Measurements from ENCODE around the gene OSBP2. TPM values are rescaled to one million over a fixed set of nuclear protein-coding genes. Genes with fewer than 3 reads are reported as not detected.

OSBP2 gene
- total RNA-seq, 1 donor from 2014 or later = 2.4 TPM

DNA sequence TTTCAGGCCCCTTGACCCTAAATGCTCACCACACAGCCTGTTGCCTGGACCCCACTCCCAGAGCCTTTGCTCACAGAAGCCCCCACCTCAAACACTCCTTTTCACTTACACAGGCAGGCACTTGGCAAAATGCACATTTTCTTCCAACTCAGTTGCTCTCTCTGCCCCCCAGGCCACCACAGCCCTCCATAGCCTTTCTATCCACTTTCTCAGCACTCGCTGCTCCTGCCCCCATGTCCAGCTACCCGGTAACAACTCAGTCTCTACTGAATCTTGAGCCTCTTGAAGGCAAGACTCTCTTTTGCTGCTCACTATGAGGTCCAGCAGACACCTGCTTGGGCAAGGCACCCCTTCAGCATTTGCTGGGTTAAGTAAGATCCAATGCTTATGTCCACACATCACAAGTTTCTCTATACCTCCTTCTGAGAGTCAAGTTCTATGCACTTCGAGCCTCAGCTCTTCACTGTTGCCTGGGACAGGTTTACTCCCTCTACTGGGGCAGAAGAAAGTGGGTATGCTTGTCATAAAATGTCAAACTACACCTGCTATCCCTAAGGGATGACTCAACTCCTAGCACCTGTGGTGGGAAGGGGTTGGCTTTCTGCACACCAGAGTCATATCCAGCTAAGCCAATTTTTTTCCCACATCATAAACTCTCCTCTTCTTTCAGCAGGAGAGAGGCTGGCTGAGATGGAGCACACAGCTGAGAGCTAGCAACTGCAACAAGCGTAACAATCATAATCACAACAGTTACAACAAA, 237.0 kb downstream of the OSBP2 start:
- no peak overlapping the region for H3K27ac Mint-ChIP-seq (ENCODE audit: unreplicated experiment)
- H3K36me3 Mint-ChIP-seq (ENCODE audit: low read depth) = peaks cover 70% of the 10 kb centered on the region
- no peaks in the 10 kb centered on the region for H3K27me3 Mint-ChIP-seq (ENCODE audit: low read depth)
- TF ChIP-seq, protein P1, sequence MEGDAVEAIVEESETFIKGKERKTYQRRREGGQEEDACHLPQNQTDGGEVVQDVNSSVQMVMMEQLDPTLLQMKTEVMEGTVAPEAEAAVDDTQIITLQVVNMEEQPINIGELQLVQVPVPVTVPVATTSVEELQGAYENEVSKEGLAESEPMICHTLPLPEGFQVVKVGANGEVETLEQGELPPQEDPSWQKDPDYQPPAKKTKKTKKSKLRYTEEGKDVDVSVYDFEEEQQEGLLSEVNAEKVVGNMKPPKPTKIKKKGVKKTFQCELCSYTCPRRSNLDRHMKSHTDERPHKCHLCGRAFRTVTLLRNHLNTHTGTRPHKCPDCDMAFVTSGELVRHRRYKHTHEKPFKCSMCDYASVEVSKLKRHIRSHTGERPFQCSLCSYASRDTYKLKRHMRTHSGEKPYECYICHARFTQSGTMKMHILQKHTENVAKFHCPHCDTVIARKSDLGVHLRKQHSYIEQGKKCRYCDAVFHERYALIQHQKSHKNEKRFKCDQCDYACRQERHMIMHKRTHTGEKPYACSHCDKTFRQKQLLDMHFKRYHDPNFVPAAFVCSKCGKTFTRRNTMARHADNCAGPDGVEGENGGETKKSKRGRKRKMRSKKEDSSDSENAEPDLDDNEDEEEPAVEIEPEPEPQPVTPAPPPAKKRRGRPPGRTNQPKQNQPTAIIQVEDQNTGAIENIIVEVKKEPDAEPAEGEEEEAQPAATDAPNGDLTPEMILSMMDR (IDR thresholded peaks at IDR 0.05) = no peak
- no peak for DNase-seq (ENCODE audit: low spot score)
- no peaks in the 10 kb centered on the region for H3K9me3 Mint-ChIP-seq (ENCODE audit: low read depth)
- H3K4me1 Mint-ChIP-seq (ENCODE audit: low read depth) = no peaks in the 10 kb centered on the region
- H3K4me3 Mint-ChIP-seq (ENCODE audit: unreplicated experiment) = no peak overlapping the region

DNA sequence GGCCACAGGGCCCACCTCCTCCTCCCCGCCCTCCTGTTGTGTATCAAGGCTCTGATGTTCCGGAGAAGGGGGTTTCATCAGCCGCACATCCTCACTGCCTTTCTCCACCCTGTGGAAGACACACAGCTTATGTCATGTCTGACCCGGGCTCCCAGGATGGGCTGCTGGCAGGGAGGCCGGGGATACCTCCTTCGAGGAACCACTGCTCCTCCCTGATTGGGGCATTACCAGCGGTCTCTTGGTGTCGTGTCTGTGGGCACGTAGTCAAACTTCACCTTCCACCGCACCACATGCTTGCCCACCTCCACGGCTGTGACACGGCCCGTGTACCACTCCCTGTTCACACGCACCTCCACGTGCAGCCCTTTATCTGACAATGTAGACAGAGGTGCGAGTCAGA, 238.0 kb downstream of the OSBP2 start:
- peaks cover 66% of the 10 kb centered on the region for H3K36me3 Mint-ChIP-seq (ENCODE audit: low read depth)
- no peak for DNase-seq (ENCODE audit: low spot score)
- H3K27me3 Mint-ChIP-seq (ENCODE audit: low read depth) = no peaks in the 10 kb centered on the region
- no peak overlapping the region for H3K27ac Mint-ChIP-seq (ENCODE audit: unreplicated experiment)
- no peaks in the 10 kb centered on the region for H3K9me3 Mint-ChIP-seq (ENCODE audit: low read depth)
- no peaks in the 10 kb centered on the region for H3K4me1 Mint-ChIP-seq (ENCODE audit: low read depth)
- TF ChIP-seq, protein P1 (IDR thresholded peaks at IDR 0.05) = no peak
- H3K4me3 Mint-ChIP-seq (ENCODE audit: unreplicated experiment) = no peak overlapping the region

DNA sequence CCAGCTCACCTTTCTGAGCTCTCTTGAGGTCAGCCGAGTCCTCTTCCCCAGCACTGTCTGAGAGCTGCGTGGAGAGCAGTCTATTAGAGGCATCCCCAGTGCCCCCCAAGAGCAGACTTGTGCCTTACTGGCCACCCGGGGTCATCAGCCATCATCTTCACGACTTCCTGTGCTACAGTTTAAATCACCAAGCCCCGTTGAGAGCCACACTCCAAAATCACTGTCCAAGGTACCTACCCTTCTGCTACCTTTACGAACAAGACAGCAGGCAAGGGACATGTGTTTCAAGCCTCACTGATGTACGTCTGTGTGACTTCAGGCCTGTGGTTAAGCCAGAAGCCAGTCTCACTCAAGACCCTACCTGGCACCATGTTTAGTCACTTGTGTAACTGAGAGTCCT, 238.8 kb downstream of the OSBP2 start:
- Mint-ChIP-seq H3K4me3 (ENCODE audit: unreplicated experiment) (no peak overlapping the region), H3K4me1 (ENCODE audit: low read depth) (no peaks in the 10 kb centered on the region), H3K27ac (ENCODE audit: unreplicated experiment) (no peak overlapping the region), H3K27me3 (ENCODE audit: low read depth) (no peaks in the 10 kb centered on the region), H3K9me3 (ENCODE audit: low read depth) (no peaks in the 10 kb centered on the region), H3K36me3 (ENCODE audit: low read depth) (peaks cover 64% of the 10 kb centered on the region)
- TF ChIP-seq, protein P1 (IDR thresholded peaks at IDR 0.05) = no peak
- DNase-seq (ENCODE audit: low spot score) = no peak

DNA sequence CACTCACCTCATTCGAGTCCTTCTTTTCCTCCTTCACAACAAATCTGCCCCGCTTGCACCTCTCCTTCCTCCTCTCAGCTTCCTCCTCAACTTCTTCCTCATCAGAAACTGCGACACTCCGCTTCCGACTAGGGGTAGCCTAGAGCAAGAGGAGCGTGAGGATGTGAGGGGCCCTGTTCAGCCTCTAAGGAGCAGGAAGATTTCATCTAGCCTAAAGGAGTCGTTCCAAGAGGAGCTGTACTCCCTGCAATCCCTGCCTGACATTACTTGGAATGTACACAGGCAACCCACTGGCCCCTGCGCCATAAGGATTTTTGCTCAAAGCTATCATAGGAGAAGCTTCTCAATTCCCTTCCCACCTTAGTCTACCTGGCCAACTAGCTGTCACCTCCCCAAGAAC, 239.4 kb downstream of the OSBP2 start:
- TF ChIP-seq, protein P1 (IDR thresholded peaks at IDR 0.05) = no peak
- no peak for DNase-seq (ENCODE audit: low spot score)
- Mint-ChIP-seq H3K4me1 (ENCODE audit: low read depth) (no peaks in the 10 kb centered on the region), H3K4me3 (ENCODE audit: unreplicated experiment) (no peak overlapping the region), H3K9me3 (ENCODE audit: low read depth) (no peaks in the 10 kb centered on the region), H3K27me3 (ENCODE audit: low read depth) (no peaks in the 10 kb centered on the region), H3K36me3 (ENCODE audit: low read depth) (peaks cover 64% of the 10 kb centered on the region), H3K27ac (ENCODE audit: unreplicated experiment) (no peak overlapping the region)

DNA sequence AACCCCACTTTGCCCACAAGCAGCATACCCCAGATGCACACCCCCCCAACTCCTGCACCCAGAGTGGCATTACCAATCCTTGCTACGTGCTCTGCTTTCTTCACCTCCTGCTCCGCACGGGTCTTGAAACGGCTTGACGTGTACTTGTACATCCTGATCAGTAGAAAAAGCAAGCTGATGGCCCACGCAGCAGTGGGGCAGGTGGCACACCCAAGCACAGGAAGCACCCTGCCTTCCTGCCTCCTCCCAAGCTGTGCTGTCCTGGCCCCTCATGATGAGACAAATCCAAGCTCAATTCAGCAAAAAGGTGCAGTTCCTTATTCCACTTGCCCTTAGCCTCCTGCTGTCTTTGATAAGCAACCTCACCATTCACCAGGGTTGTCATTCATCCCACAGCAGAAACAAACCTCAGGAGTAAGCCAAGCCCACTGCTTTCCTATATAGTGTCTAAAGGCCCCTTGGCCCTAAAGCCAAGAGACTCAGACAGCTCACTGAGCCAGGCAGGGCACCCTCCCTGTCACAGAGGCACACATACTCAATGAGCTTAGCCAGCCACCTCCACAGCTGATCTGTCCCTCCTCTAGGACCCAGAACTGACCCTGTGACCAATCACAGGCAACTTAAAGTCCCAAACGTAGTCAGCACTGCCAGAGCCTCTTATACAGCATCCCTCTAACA, 246.2 kb downstream of the OSBP2 start:
- Mint-ChIP-seq H3K36me3 (ENCODE audit: low read depth) (peaks cover 58% of the 10 kb centered on the region), H3K27ac (ENCODE audit: unreplicated experiment) (no peak overlapping the region), H3K27me3 (ENCODE audit: low read depth) (no peaks in the 10 kb centered on the region), H3K4me1 (ENCODE audit: low read depth) (no peaks in the 10 kb centered on the region), H3K9me3 (ENCODE audit: low read depth) (no peaks in the 10 kb centered on the region), H3K4me3 (ENCODE audit: unreplicated experiment) (no peak overlapping the region)
- DNase-seq (ENCODE audit: low spot score) = no peak
- TF ChIP-seq, protein P1 (IDR thresholded peaks at IDR 0.05) = no peak
